HCT116 (cell line): ENCODE results near the gene RIPOR2. TPM values are rescaled to one million over a fixed set of nuclear protein-coding genes. Genes with fewer than 3 reads are reported as not detected.

Source experiments
- ATAC-seq: fragments of 200-7000 bp; cut with Tn5 transposase; 2 replicates; pipeline ENCODE4 v1.9.1; 2020; ENCODE audit warnings: mild to moderate bottlenecking, moderate library complexity
- BruUV-seq: library from RNA; stranded (reverse); fragments of 400-500 nt; replicated peaks from 2 replicates; lab custom pipeline; 2021; lab: Mats Ljungman, UMichigan
- CTCF ChIA-PET: fragments of 300-600 bp; sonication (Branson Sonifier 250); formaldehyde crosslinking; loops from one replicate; lab custom pipeline; 2021; ENCODE audit warnings: antibody characterized with exemption; lab: Charles Lee
- POLR2A ChIA-PET: fragments of 300-600, 350-600 bp; sonication (Branson Sonifier 250); formaldehyde crosslinking; loops from one replicate; lab custom pipeline; 2021; ENCODE audit warnings: antibody characterized with exemption; lab: Charles Lee
- RAD21 ChIA-PET, 2 experiments: fragments of 300-600 bp; sonication (Branson Sonifier 250); formaldehyde crosslinking; loops; one replicate each; lab custom pipeline; 2023; ENCODE audit warnings: low total read pairs in 2 of 2; ENCODE audit not compliant: uncharacterized antibody in 2 of 2, unreplicated experiment in 2 of 2, low non-redundant PET in 1 of 2; lab: Charles Lee
- DNase-seq: peaks from one replicate; pipeline ENCODE4 v3.0.0-alpha.2; 2010; ENCODE audit warnings: low read depth, low spot score
- H2AFZ ChIP-seq: fragments of 200-600 bp; shearing (Covaris generic), sonication (generic); 2 replicates; pipeline ENCODE4 v1.6.1; 2017; ENCODE audit warnings: low read depth, mixed run types, mixed read lengths, antibody characterized with exemption, low read length; ENCODE audit not compliant: poor library complexity, severe bottlenecking
- H3K27ac ChIP-seq: 2 replicates; pipeline ENCODE4 v1.5.1; 2012; ENCODE audit warnings: low read depth, low read length
- H3K27me3 ChIP-seq: fragments of 200-600 bp; sonication (generic); 2 replicates; pipeline ENCODE4 v1.6.1; 2016; ENCODE audit warnings: mixed run types, low read length, mixed read lengths; ENCODE audit not compliant: insufficient read depth
- H3K36me3 ChIP-seq, 2 experiments: fragments of 200-500 bp in 1 of 2; fragments of 200-600 bp in 1 of 2; sonication (Bioruptor generic) in 1 of 2; sonication (generic) in 1 of 2; 2 replicates each; pipeline versions ENCODE4 v1.5.1 to v1.6.1; 2014 to 2016; ENCODE audit warnings: low read length in 2 of 2, inconsistent platforms in 1 of 2, mixed read lengths in 1 of 2, mixed run types in 1 of 2; ENCODE audit not compliant: insufficient read depth in 2 of 2, control insufficient read depth in 1 of 2
- H3K4me1 ChIP-seq, 2 experiments: fragments of 200-600 bp in 1 of 2; sonication (generic) in 1 of 2; 2 replicates each; pipeline versions ENCODE4 v1.5.1 to v1.6.1; 2012 to 2017; ENCODE audit warnings: low read length in 2 of 2, inconsistent platforms in 1 of 2, mild to moderate bottlenecking in 1 of 2, mixed read lengths in 1 of 2, mixed run types in 1 of 2, moderate library complexity in 1 of 2; ENCODE audit not compliant: insufficient read depth in 2 of 2, control insufficient read depth in 1 of 2
- H3K4me2 ChIP-seq: fragments of 200-600 bp; sonication (generic); 2 replicates; pipeline ENCODE4 v1.6.1; 2017; ENCODE audit warnings: mixed run types, low read length, mixed read lengths
- H3K4me3 ChIP-seq, 2 experiments: fragments of 200-600 bp in 1 of 2; sonication (generic) in 1 of 2; replicated peaks in 1 of 2; 2 replicates each; pipeline ENCODE4 v1.5.1; 2011 to 2016; ENCODE audit warnings: low read length in 2 of 2, control low read depth in 1 of 2, low read depth in 1 of 2, mild to moderate bottlenecking in 1 of 2, mixed read lengths in 1 of 2, mixed run types in 1 of 2
- H3K79me2 ChIP-seq: fragments of 200-600 bp; sonication (generic); 2 replicates; pipeline ENCODE4 v1.6.1; 2017; ENCODE audit warnings: mild to moderate bottlenecking, mixed run types, low read length, moderate library complexity, mixed read lengths; ENCODE audit not compliant: insufficient read depth
- H3K9ac ChIP-seq: fragments of 200-600 bp; sonication (generic); 2 replicates; pipeline ENCODE4 v1.6.1; 2016; ENCODE audit warnings: low read length, mixed read lengths
- H3K9me2 ChIP-seq: fragments of 200-600 bp; sonication (generic), shearing (Covaris generic); 2 replicates; pipeline ENCODE4 v1.6.1; 2017; ENCODE audit warnings: mixed run types, mild to moderate bottlenecking, moderate library complexity; ENCODE audit not compliant: insufficient read depth
- H3K9me3 ChIP-seq, 2 experiments: fragments of 200-500 bp in 1 of 2; fragments of 200-600 bp in 1 of 2; sonication (Bioruptor generic) in 1 of 2; sonication (generic) in 1 of 2; 2 replicates each; pipeline ENCODE4 v1.6.1; 2014 to 2017; ENCODE audit warnings: low read length in 2 of 2, mixed read lengths in 2 of 2, inconsistent platforms in 1 of 2, low read depth in 1 of 2, mild to moderate bottlenecking in 1 of 2, mixed run types in 1 of 2, moderate library complexity in 1 of 2; ENCODE audit not compliant: control insufficient read depth in 1 of 2, insufficient read depth in 1 of 2
- H4K20me1 ChIP-seq: fragments of 200-600 bp; sonication (generic), shearing (Covaris generic); 2 replicates; pipeline ENCODE4 v1.6.1; 2017; ENCODE audit warnings: mixed run types, mild to moderate bottlenecking, moderate library complexity; ENCODE audit not compliant: insufficient read depth
- ATF3 ChIP-seq: IDR thresholded peaks from 2 replicates; pipeline ENCODE4 v1.6.1; 2012
- CTCF ChIP-seq, 3 experiments: fragments of 200-600 bp in 1 of 3; sonication (generic) in 1 of 3; IDR thresholded peaks in 2 of 3; conservative IDR thresholded peaks in 1 of 3; 2 replicates each; pipeline ENCODE4 v1.5.1; 2012 to 2017; ENCODE audit warnings: low read depth in 2 of 3, low read length in 2 of 3, antibody characterized with exemption in 1 of 3, borderline replicate concordance in 1 of 3, control low read depth in 1 of 3, mild to moderate bottlenecking in 1 of 3, mixed read lengths in 1 of 3, mixed run types in 1 of 3, moderate library complexity in 1 of 3; ENCODE audit not compliant: insufficient read depth in 1 of 3
- EGR1 ChIP-seq: IDR thresholded peaks from 2 replicates; pipeline ENCODE4 v1.6.1; 2012; ENCODE audit warnings: low read depth
- ELF1 ChIP-seq: IDR thresholded peaks from 2 replicates; pipeline ENCODE4 v1.6.1; 2012; ENCODE audit warnings: low read depth, borderline replicate concordance
- JUND ChIP-seq: IDR thresholded peaks from 2 replicates; pipeline ENCODE4 v1.6.1; 2012
- MAX ChIP-seq: IDR thresholded peaks from 2 replicates; pipeline ENCODE4 v1.6.1; 2012
- RAD21 ChIP-seq: IDR thresholded peaks from 2 replicates; pipeline ENCODE4 v1.6.1; 2012; ENCODE audit warnings: low read depth, mild to moderate bottlenecking
- REST ChIP-seq: IDR thresholded peaks from 2 replicates; pipeline ENCODE4 v1.6.1; 2012; ENCODE audit warnings: low read depth
- SP1 ChIP-seq: IDR thresholded peaks from 2 replicates; pipeline ENCODE4 v1.6.1; 2012; ENCODE audit warnings: low read depth
- intact Hi-C: fragments of 100-400 bp; cut with micrococcal nuclease; formaldehyde crosslinking; loops from 2 replicates; pipeline ENCODE4 v1.10.0; 2022
- total RNA-seq: library from RNA; stranded (reverse); gene quantifications from one replicate; pipeline ENCODE4 v1.2.1, GENCODE V29; 2021; ENCODE audit not compliant: unreplicated experiment

RIPOR2 gene
- total RNA-seq, 1 experiment from 2014 or later: 0.44 TPM

GRCh38 chr6:24768361-24768760 is 167.4 kb downstream of the RIPOR2 start:
- H3K27ac ChIP-seq: no peak overlapping the region
- intact Hi-C loops: loop anchor here (5.0 kb wide), 2 partner anchors 46 to 336 kb away; no protein-coding TSS in a partner anchor
- RAD21 ChIA-PET: no interaction called here
- H3K27me3 ChIP-seq: no peaks in the 10 kb centered on the region
- no peaks in the 10 kb centered on the region for H4K20me1 ChIP-seq
- H3K79me2 ChIP-seq: no peaks in the 10 kb centered on the region
- no peaks in the 10 kb centered on the region for H3K9me3 ChIP-seq
- TF ChIP-seq RAD21: no peak
- no peak for TF ChIP-seq EGR1
- TF ChIP-seq SP1: no peak
- TF ChIP-seq CTCF (IDR thresholded peaks at IDR 0.05 in 2 of 3, conservative IDR thresholded peaks at IDR 0.05 in 1 of 3; ENCODE audit: borderline replicate concordance in 1 of 3, insufficient read depth in 1 of 3, low read depth in 2 of 3, low read length in 2 of 3): no peak
- no peak for TF ChIP-seq REST
- TF ChIP-seq ATF3: no peak
- no peak for TF ChIP-seq MAX
- TF ChIP-seq ELF1: no peak
- TF ChIP-seq JUND: no peak
- DNase-seq (no peak), ATAC-seq (no peak)
- POLR2A ChIA-PET: no interaction called here
- no peaks in the 10 kb centered on the region for H3K9me2 ChIP-seq
- BruUV-seq: no TSS peak
- H3K9ac ChIP-seq: no peak overlapping the region
- no peaks in the 10 kb centered on the region for H3K36me3 ChIP-seq
- H3K4me2 ChIP-seq: no peak overlapping the region
- 0 out of 4 replicates have a peak, but pooled peaks cover 0 to 2% of the 10 kb centered on the region in 2 experiments for H3K4me1 ChIP-seq
- no peak overlapping the region for H2AFZ ChIP-seq
- no peak overlapping the region for H3K4me3 ChIP-seq
- CTCF ChIA-PET: interaction anchor here (0.6 kb wide), 1 partner anchor 187 kb away, joined by 5 read pairs; no protein-coding TSS in a partner anchor
